Measurements from ENCODE around the gene SUSD5.
"Not testable (repeated sequence)": the region's sequence is repeated elsewhere in the genome, so short reads cannot be mapped to it uniquely, and the experiment has no call there.

Gene SUSD5

DNA sequence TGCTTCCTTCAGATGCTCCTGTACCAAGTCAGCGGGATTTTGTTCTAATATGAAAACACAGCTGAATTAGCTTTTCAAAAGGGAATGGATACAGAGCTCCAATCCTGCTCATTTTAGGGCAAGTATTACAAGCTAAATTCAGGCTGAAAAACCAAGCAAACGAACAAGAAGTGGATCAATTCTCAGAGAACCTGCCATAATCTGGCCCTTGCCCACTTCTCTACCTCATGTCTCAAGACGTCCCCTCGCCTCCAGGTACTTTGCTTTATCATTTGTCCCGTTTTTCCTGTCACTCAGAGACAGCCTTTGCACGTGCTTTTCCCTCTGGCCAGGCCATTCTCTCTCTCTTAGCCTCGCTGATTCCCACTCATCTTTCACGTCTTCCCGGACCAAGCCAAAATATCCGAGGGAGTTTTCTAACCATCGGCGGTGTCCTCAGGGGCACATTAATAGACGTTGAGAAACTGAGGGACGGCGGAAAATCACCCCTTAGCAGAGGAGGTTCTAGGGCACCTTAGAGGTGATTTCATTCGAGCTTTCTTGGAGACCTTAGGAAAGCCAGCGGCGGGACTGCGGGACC lies 654 bp downstream of the SUSD5 start:
- Mint-ChIP-seq H3K4me3 (no peak overlapping the region), H3K36me3 (ENCODE audit: low read depth) (no peaks in the 10 kb centered on the region), H3K27ac (no peak overlapping the region), H3K4me1 (ENCODE audit: low read depth) (peaks cover 10% of the 10 kb centered on the region), H3K27me3 (peaks cover 60% of the 10 kb centered on the region), H3K9me3 (no peaks in the 10 kb centered on the region)
- intact Hi-C loops (cut with micrococcal nuclease): no loop called here

DNA sequence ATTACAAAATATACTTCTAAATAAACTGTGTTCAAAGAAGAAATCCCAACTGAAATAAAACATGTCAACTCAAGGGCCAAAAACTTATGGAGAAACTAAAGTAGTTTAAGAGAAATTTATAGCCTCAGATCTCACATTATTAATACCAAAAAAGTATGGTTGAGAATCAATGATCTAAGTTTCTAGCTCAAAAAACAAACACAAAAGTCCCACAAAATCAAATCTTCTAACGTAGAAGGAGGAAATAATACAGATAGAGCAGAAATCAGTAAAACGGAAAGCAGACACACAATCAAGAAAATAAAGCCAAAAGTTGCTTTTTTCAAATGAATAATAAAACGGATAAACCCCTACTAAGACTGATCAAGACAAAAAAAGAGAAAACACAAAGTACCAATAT lies 2.9 kb downstream of the SUSD5 start:
- Mint-ChIP-seq H3K4me3 (no peak overlapping the region), H3K27me3 (peaks cover 51% of the 10 kb centered on the region), H3K36me3 (ENCODE audit: low read depth) (no peaks in the 10 kb centered on the region), H3K9me3 (no peaks in the 10 kb centered on the region), H3K4me1 (ENCODE audit: low read depth) (peaks cover 10% of the 10 kb centered on the region), H3K27ac (no peak overlapping the region)
- intact Hi-C loops (cut with micrococcal nuclease): no loop called here

DNA sequence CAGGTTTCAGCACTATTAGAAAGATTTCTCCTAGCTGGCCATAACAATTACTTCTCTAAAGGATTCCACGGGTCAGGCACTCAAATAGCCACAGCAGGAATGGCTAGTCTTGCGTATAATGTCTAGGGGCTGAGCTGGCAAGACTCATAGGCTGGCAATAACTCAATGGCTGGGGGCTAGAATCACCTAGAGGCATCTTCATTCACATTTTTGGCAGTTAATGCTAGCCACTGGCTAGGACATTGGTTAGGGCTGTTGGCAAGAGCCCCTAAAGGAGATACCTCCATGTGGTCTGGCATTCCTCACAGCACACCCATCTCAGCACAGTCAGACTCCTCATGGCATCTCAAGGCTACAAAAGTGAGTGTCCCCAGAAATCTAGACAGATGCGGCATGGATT lies 6.2 kb downstream of the SUSD5 start:
- Mint-ChIP-seq H3K4me3 (no peak overlapping the region), H3K4me1 (ENCODE audit: low read depth) (no peaks in the 10 kb centered on the region), H3K27me3 (peaks cover 29% of the 10 kb centered on the region), H3K36me3 (ENCODE audit: low read depth) (no peaks in the 10 kb centered on the region), H3K27ac (no peak overlapping the region), H3K9me3 (peaks cover 22% of the 10 kb centered on the region)
- intact Hi-C loops (cut with micrococcal nuclease): no loop called here

DNA sequence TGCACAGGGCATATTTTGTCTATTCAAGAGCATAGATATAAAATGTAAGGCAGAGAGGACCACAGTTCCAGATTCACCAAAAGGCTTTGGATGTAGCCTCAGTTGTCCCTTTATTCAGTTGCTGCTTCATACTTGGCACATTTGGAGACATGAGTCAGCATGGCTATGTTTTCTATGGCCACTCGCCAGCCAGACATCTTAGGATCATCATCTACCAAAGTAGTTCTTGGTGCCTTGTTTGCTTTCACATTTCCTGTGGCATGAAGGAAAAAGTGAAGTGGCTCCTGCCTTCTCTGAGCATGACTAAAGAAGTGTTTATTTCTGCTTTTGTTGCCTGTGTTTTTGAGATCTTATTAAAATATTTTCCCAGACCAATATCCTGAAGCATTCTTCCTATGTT lies 7.2 kb downstream of the SUSD5 start:
- no peak overlapping the region for H3K4me3 Mint-ChIP-seq
- no peaks in the 10 kb centered on the region for H3K36me3 Mint-ChIP-seq (ENCODE audit: low read depth)
- H3K9me3 Mint-ChIP-seq: peaks cover 22% of the 10 kb centered on the region
- no peak overlapping the region for H3K27ac Mint-ChIP-seq
- peaks cover 24% of the 10 kb centered on the region for H3K27me3 Mint-ChIP-seq
- intact Hi-C loops (cut with micrococcal nuclease): no loop called here
- H3K4me1 Mint-ChIP-seq (ENCODE audit: low read depth): no peaks in the 10 kb centered on the region

DNA sequence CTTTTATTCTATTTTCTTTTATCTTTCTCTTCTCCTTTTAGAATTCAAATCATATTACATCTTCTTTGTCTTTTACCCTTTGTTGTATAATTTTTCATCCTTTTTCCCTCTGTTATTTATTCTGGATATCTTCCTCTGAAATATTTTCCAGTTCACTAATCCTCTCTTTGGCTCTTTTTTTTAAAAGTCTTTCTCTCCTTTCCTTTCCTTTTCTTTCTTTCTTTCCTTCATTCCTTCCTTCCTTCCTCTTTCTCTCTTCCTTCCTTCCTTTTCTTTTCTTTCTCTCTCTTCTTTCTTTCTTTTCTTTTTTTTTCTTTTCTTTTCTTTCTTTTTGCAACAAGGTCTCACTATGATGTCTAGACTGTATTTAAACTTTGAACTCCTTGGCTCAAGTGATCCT lies 9.3 kb downstream of the SUSD5 start:
- no peak overlapping the region for H3K27ac Mint-ChIP-seq
- no peaks in the 10 kb centered on the region for H3K4me1 Mint-ChIP-seq (ENCODE audit: low read depth)
- H3K36me3 Mint-ChIP-seq (ENCODE audit: low read depth): no peaks in the 10 kb centered on the region
- intact Hi-C loops (cut with micrococcal nuclease): no loop called here
- no peak overlapping the region for H3K4me3 Mint-ChIP-seq
- peaks cover 11% of the 10 kb centered on the region for H3K27me3 Mint-ChIP-seq
- peaks cover 22% of the 10 kb centered on the region for H3K9me3 Mint-ChIP-seq

DNA sequence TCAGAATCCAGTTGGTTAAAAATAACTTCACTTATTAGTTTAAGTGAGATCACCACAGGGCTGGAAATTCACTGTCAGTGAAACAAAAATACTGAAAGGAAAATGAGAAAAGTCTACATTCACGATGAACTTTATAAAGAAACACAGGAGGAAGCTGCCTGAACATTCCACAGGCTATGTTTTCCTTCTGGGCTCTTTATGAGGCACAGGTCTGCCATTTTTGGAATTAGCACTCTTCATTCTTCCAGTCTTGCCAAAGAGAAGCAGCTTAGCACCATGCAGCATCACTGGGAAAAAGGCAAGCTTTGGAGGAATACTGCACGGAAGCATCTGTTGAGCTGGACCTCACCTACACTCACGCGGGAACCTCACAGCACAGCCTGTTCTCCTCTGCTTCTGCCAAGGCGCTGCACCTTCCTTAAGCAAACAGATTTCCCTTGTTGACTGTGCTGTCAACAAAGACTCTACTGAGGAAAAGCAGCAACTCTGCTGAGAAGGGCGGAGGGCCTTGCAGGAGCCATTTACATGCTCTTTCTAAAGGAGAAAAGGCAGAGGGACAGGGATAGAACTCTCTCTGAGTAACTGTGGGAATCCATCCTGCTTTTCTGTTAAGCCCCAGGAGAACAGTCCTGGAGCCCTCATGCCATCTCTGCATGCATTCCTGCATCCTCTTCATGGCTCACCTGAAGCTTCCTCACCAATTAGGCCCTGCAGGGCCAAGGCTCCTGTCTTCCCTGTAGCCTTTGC lies 15.7 kb downstream of the SUSD5 start:
- intact Hi-C loops (cut with micrococcal nuclease): no loop called here
- Mint-ChIP-seq H3K4me1 (ENCODE audit: low read depth) (no peaks in the 10 kb centered on the region), H3K4me3 (no peak overlapping the region), H3K27me3 (peaks cover 5% of the 10 kb centered on the region), H3K27ac (no peak overlapping the region), H3K9me3 (no peaks in the 10 kb centered on the region), H3K36me3 (ENCODE audit: low read depth) (no peaks in the 10 kb centered on the region)

DNA sequence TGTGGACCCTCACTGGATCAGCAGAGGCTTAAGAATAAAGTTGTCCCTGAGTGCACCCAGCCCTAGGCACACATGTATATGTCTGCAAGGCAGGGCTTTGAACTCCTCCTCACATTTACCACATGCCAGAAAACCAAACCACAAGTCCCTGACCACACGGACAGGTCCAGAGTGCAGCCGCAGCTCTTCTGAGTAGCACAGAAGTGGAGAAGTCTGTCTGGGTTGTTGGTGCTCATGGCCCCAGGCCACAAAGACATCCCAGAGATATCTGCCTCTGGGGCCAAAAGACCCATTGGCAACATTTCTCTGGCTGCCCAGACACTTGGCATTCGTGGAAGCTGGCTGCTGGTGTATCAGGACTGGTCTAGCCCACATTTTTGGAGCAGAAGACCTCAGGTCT lies 17.4 kb downstream of the SUSD5 start:
- Mint-ChIP-seq H3K36me3 (ENCODE audit: low read depth) (no peaks in the 10 kb centered on the region), H3K27ac (no peak overlapping the region), H3K4me1 (ENCODE audit: low read depth) (no peaks in the 10 kb centered on the region), H3K4me3 (no peak overlapping the region), H3K9me3 (no peaks in the 10 kb centered on the region), H3K27me3 (no peaks in the 10 kb centered on the region)
- intact Hi-C loops (cut with micrococcal nuclease): no loop called here

DNA sequence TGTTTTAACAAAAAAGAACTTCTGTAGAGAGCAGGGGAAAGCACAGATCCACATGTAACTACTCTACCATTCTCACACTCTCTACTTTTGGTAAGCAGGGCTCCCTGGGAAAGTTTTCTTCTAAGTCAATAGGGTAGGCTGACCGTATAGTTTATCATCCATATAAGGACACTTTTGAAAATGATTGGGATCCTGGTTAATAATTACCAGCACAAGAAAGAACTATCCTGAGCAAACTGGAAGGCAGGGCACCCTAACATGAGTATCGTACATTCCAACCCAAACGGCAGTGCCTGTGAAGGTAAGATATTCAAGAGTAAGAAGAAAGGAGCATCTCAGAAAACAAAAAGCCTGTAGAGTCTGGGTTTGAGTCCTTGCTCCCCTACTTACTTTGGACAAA lies 22.1 kb downstream of the SUSD5 start:
- peaks cover 8% of the 10 kb centered on the region for H3K4me1 Mint-ChIP-seq (ENCODE audit: low read depth)
- no peak overlapping the region for H3K27ac Mint-ChIP-seq
- intact Hi-C loops (cut with micrococcal nuclease): no loop called here
- no peaks in the 10 kb centered on the region for H3K36me3 Mint-ChIP-seq (ENCODE audit: low read depth)
- no peaks in the 10 kb centered on the region for H3K9me3 Mint-ChIP-seq
- H3K27me3 Mint-ChIP-seq: no peaks in the 10 kb centered on the region
- no peak overlapping the region for H3K4me3 Mint-ChIP-seq

DNA sequence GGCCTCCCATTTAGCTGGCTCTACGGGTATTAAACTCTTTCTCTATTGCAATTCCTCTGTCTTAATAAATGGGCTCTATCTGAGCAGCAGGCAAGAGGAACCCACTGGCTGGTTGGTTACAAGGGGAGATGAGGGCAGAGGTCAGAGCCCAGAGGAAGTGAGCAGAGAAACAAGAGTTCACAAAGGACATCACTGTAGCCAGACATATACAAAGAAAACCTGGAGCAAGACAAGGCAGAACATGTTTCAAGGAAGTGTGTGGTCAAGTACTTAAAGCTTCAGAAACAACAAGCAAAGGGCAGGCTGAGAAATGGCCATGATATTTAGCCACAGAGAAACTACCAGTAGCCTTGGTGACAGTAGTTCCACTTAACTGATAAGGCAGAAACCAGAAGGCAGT lies 24.3 kb downstream of the SUSD5 start:
- H3K27ac Mint-ChIP-seq: no peak overlapping the region
- no peak overlapping the region for H3K4me3 Mint-ChIP-seq
- intact Hi-C loops (cut with micrococcal nuclease): no loop called here
- peaks cover 8% of the 10 kb centered on the region for H3K4me1 Mint-ChIP-seq (ENCODE audit: low read depth)
- H3K36me3 Mint-ChIP-seq (ENCODE audit: low read depth): no peaks in the 10 kb centered on the region
- no peaks in the 10 kb centered on the region for H3K27me3 Mint-ChIP-seq
- no peaks in the 10 kb centered on the region for H3K9me3 Mint-ChIP-seq

DNA sequence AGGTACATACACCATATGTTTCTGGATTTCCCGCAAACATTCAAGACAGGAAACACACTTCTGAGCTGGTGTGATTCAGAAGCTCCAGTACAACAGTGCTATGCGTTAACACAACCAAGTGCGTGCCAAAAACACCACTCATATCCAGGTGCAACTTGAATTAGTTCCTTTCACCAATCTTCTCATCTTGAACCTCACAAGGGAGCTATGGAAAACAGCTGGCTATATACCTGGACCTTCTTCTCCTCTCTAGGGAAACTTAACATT lies 31.3 kb downstream of the SUSD5 start:
- Mint-ChIP-seq H3K4me1 (ENCODE audit: low read depth) (no peaks in the 10 kb centered on the region), H3K27ac (no peak overlapping the region), H3K27me3 (peaks cover 3% of the 10 kb centered on the region), H3K9me3 (peaks cover 7% of the 10 kb centered on the region), H3K4me3 (no peak overlapping the region), H3K36me3 (ENCODE audit: low read depth) (no peaks in the 10 kb centered on the region)
- intact Hi-C loops (cut with micrococcal nuclease): no loop called here

DNA sequence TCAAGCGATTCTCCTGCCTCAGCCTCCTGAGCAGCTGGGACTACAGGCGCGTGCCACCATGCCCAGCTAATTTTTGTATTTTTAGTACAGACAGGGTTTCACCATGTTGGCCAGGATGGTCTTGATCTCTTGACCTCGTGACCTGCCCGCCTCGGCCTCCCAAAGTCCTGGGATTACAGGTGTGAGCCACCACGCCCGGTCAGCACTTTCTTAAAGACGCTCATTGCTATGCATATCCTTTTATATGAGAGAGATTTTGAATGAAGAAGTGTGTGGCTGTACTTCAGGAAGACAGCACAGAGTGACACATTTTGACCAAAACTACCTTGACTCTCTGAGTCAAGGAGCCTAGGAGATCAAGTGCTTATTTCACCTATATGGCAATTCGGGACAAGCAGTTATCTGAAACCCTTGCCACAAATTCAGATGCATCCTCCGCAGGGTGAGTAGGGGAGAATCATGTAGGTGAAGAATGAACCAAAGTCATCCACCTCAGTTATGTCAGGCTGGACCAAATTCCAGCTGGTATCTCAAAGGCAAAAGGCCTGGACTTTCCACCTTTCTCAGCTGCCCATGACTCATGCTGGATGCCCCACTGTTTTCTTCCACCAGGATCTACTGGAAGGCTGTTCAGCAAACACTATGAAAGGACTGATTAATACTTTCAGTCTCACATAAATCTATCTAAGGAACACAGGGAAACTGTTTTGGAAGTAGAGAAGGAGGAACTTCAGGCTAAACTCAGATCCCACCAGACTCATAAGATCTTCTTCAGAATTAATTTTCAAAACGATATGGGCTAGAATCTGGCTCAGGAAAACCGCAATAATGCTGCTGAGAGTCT lies 31.9 kb downstream of the SUSD5 start:
- intact Hi-C loops (cut with micrococcal nuclease): no loop called here
- Mint-ChIP-seq H3K4me3 (no peak overlapping the region), H3K9me3 (peaks cover 8% of the 10 kb centered on the region), H3K4me1 (ENCODE audit: low read depth) (no peaks in the 10 kb centered on the region), H3K27me3 (peaks cover 3% of the 10 kb centered on the region), H3K27ac (no peak overlapping the region), H3K36me3 (ENCODE audit: low read depth) (no peaks in the 10 kb centered on the region)

DNA sequence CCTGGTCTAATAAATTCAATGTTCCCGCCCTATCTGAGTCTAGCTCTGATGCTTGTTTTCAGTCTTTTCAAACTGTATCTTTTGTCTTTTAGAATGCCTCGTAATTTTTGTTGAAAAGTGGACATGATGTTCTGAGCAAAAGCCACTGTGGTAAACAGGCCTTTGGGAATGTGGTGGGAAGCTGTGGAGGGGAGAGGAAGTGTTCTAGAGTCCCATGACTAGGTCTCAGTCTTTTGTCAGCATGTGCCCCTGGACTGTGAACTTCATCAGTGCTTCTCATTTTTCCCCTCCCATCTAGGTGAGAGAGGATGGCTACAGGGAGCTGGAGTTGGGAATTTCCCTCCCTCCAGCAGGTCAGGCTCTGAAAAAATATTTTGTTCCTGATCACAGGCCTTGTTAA lies 33.7 kb downstream of the SUSD5 start:
- no peaks in the 10 kb centered on the region for H3K4me1 Mint-ChIP-seq (ENCODE audit: low read depth)
- no peak overlapping the region for H3K27ac Mint-ChIP-seq
- peaks cover 3% of the 10 kb centered on the region for H3K27me3 Mint-ChIP-seq
- peaks cover 8% of the 10 kb centered on the region for H3K9me3 Mint-ChIP-seq
- no peaks in the 10 kb centered on the region for H3K36me3 Mint-ChIP-seq (ENCODE audit: low read depth)
- intact Hi-C loops (cut with micrococcal nuclease): no loop called here
- H3K4me3 Mint-ChIP-seq: no peak overlapping the region

DNA sequence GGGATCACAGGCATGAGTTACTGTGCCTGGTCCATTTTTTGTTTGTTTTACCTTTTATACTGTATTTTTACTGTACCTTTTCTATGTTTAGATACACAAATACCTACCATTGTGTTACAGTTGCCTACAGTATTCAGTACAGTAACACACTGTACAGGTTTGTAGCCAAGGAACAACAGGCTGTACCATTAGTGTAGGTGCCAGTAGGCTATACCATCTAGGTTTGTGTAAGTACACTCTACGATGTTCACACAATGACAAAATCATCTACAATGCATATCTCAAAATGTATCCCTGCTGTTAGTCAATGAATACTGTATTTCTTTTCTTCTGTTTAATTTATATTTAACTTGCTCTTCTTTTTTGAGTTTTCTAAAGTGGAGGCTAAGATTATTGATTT lies 37.0 kb downstream of the SUSD5 start:
- H3K27ac Mint-ChIP-seq; H3K9me3 Mint-ChIP-seq; H3K36me3 Mint-ChIP-seq (ENCODE audit: low read depth); H3K4me1 Mint-ChIP-seq (ENCODE audit: low read depth); H3K27me3 Mint-ChIP-seq; intact Hi-C loops (cut with micrococcal nuclease); H3K4me3 Mint-ChIP-seq: not testable (repeated sequence)

DNA sequence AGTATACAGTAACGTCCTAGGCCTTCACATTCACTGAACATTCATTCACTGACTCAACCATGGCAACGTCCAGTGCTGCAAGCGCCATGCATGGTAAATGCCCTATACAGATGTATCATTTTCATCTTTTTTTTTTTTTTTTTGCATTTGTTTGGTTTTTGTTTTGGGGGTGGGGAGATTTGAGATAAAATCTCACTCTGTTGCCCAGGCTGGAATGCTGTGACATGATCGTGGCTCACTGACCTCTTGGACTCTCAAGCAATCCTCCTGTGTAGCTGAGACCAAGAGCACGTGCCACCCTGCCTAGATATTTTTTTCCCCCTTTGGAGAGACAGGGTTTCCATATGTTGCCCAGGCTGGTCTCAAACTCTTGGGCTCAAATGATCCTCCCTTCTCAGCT lies 37.4 kb downstream of the SUSD5 start:
- H3K4me3 Mint-ChIP-seq: no peak overlapping the region
- H3K27me3 Mint-ChIP-seq: peaks cover 2% of the 10 kb centered on the region
- no peaks in the 10 kb centered on the region for H3K4me1 Mint-ChIP-seq (ENCODE audit: low read depth)
- intact Hi-C loops (cut with micrococcal nuclease): no loop called here
- no peaks in the 10 kb centered on the region for H3K36me3 Mint-ChIP-seq (ENCODE audit: low read depth)
- H3K27ac Mint-ChIP-seq: no peak overlapping the region
- H3K9me3 Mint-ChIP-seq: peaks cover 8% of the 10 kb centered on the region

All from dendritic cell treated with granulocyte-macrophage colony-stimulating factor and Interleukin-4, amounts not matched to agents 40 ng/mL and 50 ng/mL, for 4 days (primary cell).